Upper lobe of left lung (tissue), 4 donors: Measurements from ENCODE around the gene AP3B2.

ENCODE experiments used
- CTCF ChIP-seq, 6 experiments: fragments of 450-650 bp in 4 of 6; fragments of 200-600 bp in 2 of 6; sonication (generic) in 2 of 6; IDR thresholded peaks; one replicate each; pipeline ENCODE4 v1.5.1; 2016 to 2019; ENCODE audit warnings: antibody characterized with exemption in 6 of 6
- EP300 ChIP-seq, 4 donors: sonication (generic); formaldehyde crosslinking; IDR thresholded peaks; one replicate each; pipeline ENCODE4 v1.5.1; 2017; ENCODE audit warnings: antibody characterized with exemption in 4 of 4, control low read depth in 2 of 4
- POLR2A ChIP-seq, 4 donors: fragments of 450-650 bp; IDR thresholded peaks; one replicate each; pipeline ENCODE4 v1.5.1; 2016 to 2017; ENCODE audit warnings: antibody characterized with exemption in 4 of 4, mild to moderate bottlenecking in 2 of 4
- POLR2AphosphoS5 ChIP-seq, 2 donors: sonication (generic); formaldehyde crosslinking; IDR thresholded peaks; one replicate each; pipeline ENCODE4 v1.5.1; 2017; ENCODE audit warnings: antibody characterized with exemption in 2 of 2

- TF ChIP-seq CTCF (IDR thresholded peaks at IDR 0.05) (no peak), EP300 (IDR thresholded peaks at IDR 0.05) (no peak), POLR2A (IDR thresholded peaks at IDR 0.05) (no peak), POLR2AphosphoS5 (IDR thresholded peaks at IDR 0.05) (no peak)
Observed at GRCh38 chr15:82743810-82744209, 34.1 kb upstream of the AP3B2 start.
